K562 (cell line): ENCODE data around the gene ANO2. TPM values are rescaled to one million over a fixed set of nuclear protein-coding genes. Genes with fewer than 3 reads are reported as not detected.

ENCODE experiments used
- ATAC-seq: fragments of 200-7000 bp; cut with Tn5 transposase; 3 replicates; pipeline ENCODE4 v1.9.1; 2020; ENCODE audit warnings: moderate library complexity
- BruUV-seq: library from RNA; stranded (reverse); fragments of 400-500 nt; replicated peaks from 2 replicates; lab custom pipeline; 2021; lab: Mats Ljungman, UMichigan
- CTCF ChIA-PET: fragments of 300-600 bp; formaldehyde crosslinking; extraction: SDS; loops from one replicate; lab custom pipeline; 2021; ENCODE audit warnings: low intra/inter-chr PET ratio; lab: Yijun Ruan, JAX
- POLR2A ChIA-PET: fragments of 300-600, 350-650 bp; sonication (Branson Sonifier 250); formaldehyde crosslinking; extraction: SDS; loops from one replicate; lab custom pipeline; 2021; ENCODE audit warnings: antibody characterized with exemption, inconsistent platforms; lab: Yijun Ruan, JAX
- DNase-seq, 4 experiments: peaks; one replicate each; pipeline versions ENCODE4 v3.0.0 to v3.0.0-alpha.2; 2011 to 2018; ENCODE audit warnings: low spot score in 3 of 4, mixed read lengths in 3 of 4; ENCODE audit errors: extremely low read depth in 1 of 4
- FAIRE-seq: peaks from 2 replicates; lab custom pipeline; 2011; peaks lifted over from hg19 to GRCh38; lab: Jason Lieb, UNC
- H2AFZ ChIP-seq: 2 replicates; pipeline ENCODE4 v1.6.0; 2011; ENCODE audit warnings: low read depth, low read length, control low read depth, inconsistent platforms
- H3K27ac ChIP-seq: fragments of 200-600 bp; 3 replicates; pipeline ENCODE4 v1.8.0; 2011; ENCODE audit warnings: low read depth, mild to moderate bottlenecking, control low read depth, inconsistent platforms, low read length, moderate library complexity, mixed read lengths; ENCODE audit errors: extremely low read depth
- H3K27me3 ChIP-seq, 2 experiments: fragments of 300-600 bp in 1 of 2; 2 replicates in 1 of 2; 3 replicates in 1 of 2; pipeline versions ENCODE4 v1.6.0 to v1.8.0; 2011; ENCODE audit warnings: inconsistent platforms in 2 of 2, low read length in 2 of 2, mild to moderate bottlenecking in 1 of 2, mixed read lengths in 1 of 2, moderate library complexity in 1 of 2; ENCODE audit not compliant: control insufficient read depth in 2 of 2, insufficient read depth in 2 of 2
- H3K36me3 ChIP-seq: fragments of 300-600 bp; 3 replicates; pipeline ENCODE4 v1.8.0; 2011; ENCODE audit warnings: mild to moderate bottlenecking, low read length, inconsistent platforms; ENCODE audit not compliant: control insufficient read depth, insufficient read depth
- H3K4me1 ChIP-seq, 2 experiments: fragments of 200-600 bp in 1 of 2; replicated peaks in 1 of 2; 2 replicates in 1 of 2; 3 replicates in 1 of 2; pipeline versions ENCODE4 v1.5.1 to v1.8.0; 2011; ENCODE audit warnings: inconsistent platforms in 2 of 2, low read length in 2 of 2, mild to moderate bottlenecking in 1 of 2, mixed read lengths in 1 of 2, moderate library complexity in 1 of 2; ENCODE audit not compliant: control insufficient read depth in 2 of 2, insufficient read depth in 2 of 2
- H3K4me2 ChIP-seq: 2 replicates; pipeline ENCODE4 v1.6.1; 2011; ENCODE audit warnings: low read length, control low read depth, inconsistent platforms, mixed read lengths; ENCODE audit not compliant: insufficient read depth
- H3K4me3 ChIP-seq: fragments of 200-600 bp; sonication (generic), shearing (Covaris generic); 2 replicates; pipeline ENCODE4 v1.5.1; 2016; ENCODE audit warnings: control low read depth, inconsistent platforms
- H3K79me2 ChIP-seq: fragments of 200-600 bp; 3 replicates; pipeline ENCODE4 v1.8.0; 2011; ENCODE audit warnings: low read length, inconsistent platforms; ENCODE audit not compliant: control insufficient read depth, insufficient read depth
- H3K9ac ChIP-seq, 2 experiments: 2 replicates each; pipeline versions ENCODE4 v1.6.0 to v1.6.1; 2011; ENCODE audit warnings: low read depth in 2 of 2, low read length in 2 of 2, control low read depth in 1 of 2, inconsistent platforms in 1 of 2, mild to moderate bottlenecking in 1 of 2, mixed read lengths in 1 of 2; ENCODE audit not compliant: insufficient read depth in 1 of 2
- H3K9me1 ChIP-seq: one replicate; pipeline ENCODE4 v1.6.0; 2011; ENCODE audit warnings: inconsistent platforms, mild to moderate bottlenecking, low read length, moderate library complexity; ENCODE audit not compliant: control insufficient read depth, insufficient read depth
- H3K9me3 ChIP-seq: replicated peaks from 2 replicates; pipeline ENCODE4 v1.5.1; 2011; ENCODE audit warnings: low read depth, low read length, inconsistent platforms; ENCODE audit not compliant: control insufficient read depth, insufficient read depth
- H4K20me1 ChIP-seq: replicated peaks from 2 replicates; pipeline ENCODE4 v1.6.1; 2011; ENCODE audit warnings: low read length, inconsistent platforms, mixed read lengths; ENCODE audit not compliant: control insufficient read depth, insufficient read depth
- DPF2 ChIP-seq: fragments of 450-650 bp; IDR thresholded peaks from 2 replicates; pipeline ENCODE4 v1.6.1; 2016
- E2F3 ChIP-seq: fragments of 250-450 bp; sonication (Bioruptor Pico); IDR thresholded peaks from 2 replicates; pipeline ENCODE4 v1.4.0; 2020; ENCODE audit warnings: mild to moderate bottlenecking
- EHMT2 ChIP-seq: fragments of 450-650 bp; IDR thresholded peaks from 2 replicates; pipeline ENCODE4 v1.6.1; 2018; ENCODE audit warnings: antibody characterized with exemption
- NFRKB ChIP-seq: fragments of 450-650 bp; IDR thresholded peaks from 2 replicates; pipeline ENCODE4 v1.6.1; 2016; ENCODE audit warnings: low read depth
- PRMT5 ChIP-seq: sonication (generic); formaldehyde crosslinking; IDR thresholded peaks from 2 replicates; pipeline ENCODE4 v1.5.0; 2020; ENCODE audit warnings: missing genetic modification reagents
- SIRT6 ChIP-seq: IDR thresholded peaks from one replicate; pipeline ENCODE4 v1.6.1; 2012; ENCODE audit warnings: low read depth, mild to moderate bottlenecking, control low read depth, inconsistent platforms, low read length, moderate library complexity
- ZNF232 ChIP-seq: sonication (generic); formaldehyde crosslinking; IDR thresholded peaks from 2 replicates; pipeline ENCODE4 v1.8.0; 2022; ENCODE audit warnings: mild to moderate bottlenecking, missing genetic modification reagents
- WGBS: fragments of 100-300 bp; shearing (Covaris generic); methylation state at CpG from one replicate; pipeline ENCODE4 v1.1.6; 2016; ENCODE audit warnings: low coverage, mixed read lengths; ENCODE audit not compliant: insufficient coverage; ENCODE audit errors: missing lambda C conversion rate; 5-methylcytosine and 5-hydroxymethylcytosine counted together
- in situ Hi-C: fragments of 300-500 bp; cut with MboI; formaldehyde crosslinking; loops from 4 replicates; pipeline ENCODE4 v1.15.0; 2018; ENCODE audit warnings: inconsistent platforms, mixed read lengths
- intact Hi-C: fragments of 100-400 bp; cut with micrococcal nuclease; formaldehyde crosslinking; loops from 2 replicates; pipeline ENCODE4 v1.14.2; 2022
- polyA plus RNA-seq, 8 experiments: library from polyadenylated mRNA; depleted of rRNA in 4 of 8; stranded (reverse) in 5 of 8; unstranded in 3 of 8; fragments of >200 nt; fragmentation: Nextera tagmentation in 2 of 8; fragmentation: Illumina TruSeq in 1 of 8; extraction: Ambion mirVana in 2 of 8; extraction: Trizol in 1 of 8; gene quantifications; 2 replicates each; pipeline versions ENCODE4 v1.2.1 to v1.2.3, GENCODE V29; 2011 to 2014; ENCODE audit warnings: inconsistent platforms in 1 of 8, missing spikeins in 1 of 8
- total RNA-seq, 7 experiments: library from RNA; depleted of rRNA in 6 of 7; stranded (reverse); fragments of >200 nt in 6 of 7; fragmentation: Illumina TruSeq in 2 of 7; extraction: Trizol in 2 of 7; gene quantifications; 2 replicates each; pipeline versions ENCODE4 v1.2.1 to v1.2.3, GENCODE V29; 2011 to 2021; ENCODE audit warnings: low replicate concordance in 1 of 7
- TF ChIP-seq, protein P1 (sequence below), 2 experiments: fragments of 450-650 bp; IDR thresholded peaks; 2 replicates each; pipeline ENCODE4 v1.6.1; 2016; ENCODE audit warnings: mild to moderate bottlenecking in 2 of 2, borderline replicate concordance in 1 of 2, low read depth in 1 of 2, moderate library complexity in 1 of 2
- TF ChIP-seq, protein P2 (sequence below): fragments of 250-450 bp; sonication (Bioruptor Pico); IDR thresholded peaks from 2 replicates; pipeline ENCODE4 v1.5.0; 2021; ENCODE audit warnings: mild to moderate bottlenecking, borderline replicate concordance
- TF ChIP-seq, protein P3 (sequence below): sonication (generic); formaldehyde crosslinking; IDR thresholded peaks from 2 replicates; pipeline ENCODE4 v1.8.0; 2022; ENCODE audit warnings: mild to moderate bottlenecking, missing genetic modification reagents

The ANO2 gene
- total and polyA plus RNA-seq, 9 of the 15 experiments (the other 6 are each of a cell fraction or from before 2014, with no cell fraction given): 0.64 TPM; not detected in 8

DNA sequence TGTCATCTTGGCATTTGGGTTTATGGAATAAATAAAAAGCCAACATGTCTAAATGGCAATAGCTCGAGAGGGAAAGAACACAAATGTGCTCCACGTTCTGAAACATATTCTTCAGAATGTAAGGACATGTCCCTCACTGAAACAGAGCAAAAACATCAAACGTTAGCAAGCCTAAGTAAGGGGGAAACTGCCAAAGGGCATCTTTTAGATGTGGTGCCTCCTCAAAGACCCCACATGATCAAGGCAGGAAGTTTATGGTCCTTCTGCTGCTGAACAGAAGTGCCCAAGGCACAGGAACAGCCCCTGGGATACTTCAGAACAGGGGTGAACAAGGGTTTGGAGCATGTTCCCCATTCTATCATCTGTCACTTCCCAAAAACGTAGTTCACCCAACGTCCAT, 227.0 kb downstream of the ANO2 start:
- ChIA-PET CTCF (no interaction called here), POLR2A (interaction anchor here (1.0 to 2.3 kb wide), 2 partner anchors 9 to 17 kb away, joined by 3 to 6 read pairs; no protein-coding TSS in a partner anchor)
- Histone ChIP-seq H3K9me1 (no peaks in the 10 kb centered on the region), H3K4me1 (no peaks in the 10 kb centered on the region; a peak in 1 of 5 replicates), H3K9me3 (no peaks in the 10 kb centered on the region), H4K20me1 (no peaks in the 10 kb centered on the region), H3K9ac (no peak overlapping the region), H3K36me3 (no peaks in the 10 kb centered on the region), H3K4me2 (no peak overlapping the region), H3K27me3 (no peaks in the 10 kb centered on the region), H2AFZ (no peak overlapping the region), H3K4me3 (no peak overlapping the region), H3K27ac (no peak overlapping the region), H3K79me2 (no peaks in the 10 kb centered on the region)
- BruUV-seq: no TSS peak
- no peak for DNase-seq
- 12% methylated on average over 5 of the region's 5 CpGs for WGBS
- in situ Hi-C loops: no loop called here
- FAIRE-seq: no peak
- ATAC-seq: no peak
- intact Hi-C loops: no loop called here
- TF ChIP-seq, protein P1, sequence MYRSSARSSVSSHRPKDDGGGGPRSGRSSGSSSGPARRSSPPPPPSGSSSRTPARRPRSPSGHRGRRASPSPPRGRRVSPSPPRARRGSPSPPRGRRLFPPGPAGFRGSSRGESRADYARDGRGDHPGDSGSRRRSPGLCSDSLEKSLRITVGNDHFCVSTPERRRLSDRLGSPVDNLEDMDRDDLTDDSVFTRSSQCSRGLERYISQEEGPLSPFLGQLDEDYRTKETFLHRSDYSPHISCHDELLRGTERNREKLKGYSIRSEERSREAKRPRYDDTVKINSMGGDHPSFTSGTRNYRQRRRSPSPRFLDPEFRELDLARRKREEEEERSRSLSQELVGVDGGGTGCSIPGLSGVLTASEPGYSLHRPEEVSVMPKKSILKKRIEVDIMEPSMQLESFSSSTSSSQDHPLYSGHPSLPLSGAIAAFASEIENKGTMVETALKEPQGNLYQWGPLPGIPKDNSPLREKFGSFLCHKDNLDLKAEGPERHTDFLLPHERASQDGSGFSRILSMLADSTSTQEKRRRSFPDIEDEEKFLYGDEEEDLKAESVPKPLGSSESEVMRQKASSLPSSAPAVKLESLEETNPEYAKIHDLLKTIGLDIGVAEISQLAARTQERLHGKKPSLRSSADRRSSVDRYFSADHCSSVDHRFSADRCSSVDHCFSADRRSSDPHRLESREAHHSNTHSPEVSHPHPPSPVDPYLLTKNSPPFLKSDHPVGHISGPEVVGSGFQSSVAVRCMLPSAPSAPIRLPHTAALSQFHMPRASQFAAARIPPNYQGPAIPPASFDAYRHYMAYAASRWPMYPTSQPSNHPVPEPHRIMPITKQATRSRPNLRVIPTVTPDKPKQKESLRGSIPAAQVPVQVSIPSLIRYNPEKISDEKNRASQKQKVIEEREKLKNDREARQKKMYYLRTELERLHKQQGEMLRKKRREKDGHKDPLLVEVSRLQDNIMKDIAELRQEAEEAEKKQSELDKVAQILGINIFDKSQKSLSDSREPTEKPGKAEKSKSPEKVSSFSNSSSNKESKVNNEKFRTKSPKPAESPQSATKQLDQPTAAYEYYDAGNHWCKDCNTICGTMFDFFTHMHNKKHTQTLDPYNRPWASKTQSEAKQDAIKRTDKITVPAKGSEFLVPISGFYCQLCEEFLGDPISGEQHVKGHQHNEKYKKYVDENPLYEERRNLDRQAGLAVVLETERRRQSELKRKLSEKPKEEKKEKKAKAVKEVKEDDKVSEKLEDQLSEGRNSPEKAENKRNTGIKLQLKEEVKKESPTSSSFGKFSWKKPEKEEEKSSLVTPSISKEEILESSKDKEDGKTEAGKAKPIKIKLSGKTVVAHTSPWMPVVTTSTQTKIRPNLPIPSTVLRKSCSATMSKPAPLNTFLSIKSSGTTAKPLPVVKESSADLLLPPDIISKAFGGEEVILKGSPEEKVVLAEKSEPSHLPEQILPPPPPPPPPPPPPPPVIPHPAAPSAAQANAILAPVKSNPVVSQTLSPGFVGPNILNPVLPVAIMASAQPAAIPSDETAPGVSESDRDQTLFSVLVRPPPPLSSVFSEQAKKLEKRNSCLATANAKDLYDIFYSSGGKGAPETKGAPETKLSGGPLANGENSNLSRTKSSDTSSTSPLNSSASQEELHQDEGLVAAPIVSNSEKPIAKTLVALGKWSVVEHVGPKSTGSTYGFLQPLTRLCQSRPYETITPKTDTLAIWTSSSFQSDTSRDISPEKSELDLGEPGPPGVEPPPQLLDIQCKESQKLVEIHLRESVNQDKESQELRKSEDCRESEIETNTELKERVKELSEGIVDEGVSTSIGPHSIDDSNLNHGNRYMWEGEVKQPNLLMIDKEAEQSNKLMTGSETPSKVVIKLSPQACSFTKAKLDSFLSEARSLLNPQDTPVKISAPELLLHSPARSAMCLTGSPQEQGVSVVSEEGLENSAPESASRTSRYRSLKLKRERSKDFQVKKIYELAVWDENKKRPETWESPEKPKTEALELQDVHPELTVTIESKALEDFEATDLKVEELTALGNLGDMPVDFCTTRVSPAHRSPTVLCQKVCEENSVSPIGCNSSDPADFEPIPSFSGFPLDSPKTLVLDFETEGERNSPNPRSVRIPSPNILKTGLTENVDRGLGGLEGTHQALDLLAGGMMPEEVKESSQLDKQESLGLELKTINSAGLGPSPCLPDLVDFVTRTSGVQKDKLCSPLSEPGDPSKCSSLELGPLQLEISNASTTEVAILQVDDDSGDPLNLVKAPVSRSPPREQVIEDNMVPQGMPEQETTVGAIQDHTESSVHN (IDR thresholded peaks at IDR 0.05; ENCODE audit: borderline replicate concordance in 1 of 2, low read depth in 1 of 2): no peak
- TF ChIP-seq DPF2: no peak
- TF ChIP-seq ZNF232 (CRISPR knock-in tag): no peak
- TF ChIP-seq, protein P2, sequence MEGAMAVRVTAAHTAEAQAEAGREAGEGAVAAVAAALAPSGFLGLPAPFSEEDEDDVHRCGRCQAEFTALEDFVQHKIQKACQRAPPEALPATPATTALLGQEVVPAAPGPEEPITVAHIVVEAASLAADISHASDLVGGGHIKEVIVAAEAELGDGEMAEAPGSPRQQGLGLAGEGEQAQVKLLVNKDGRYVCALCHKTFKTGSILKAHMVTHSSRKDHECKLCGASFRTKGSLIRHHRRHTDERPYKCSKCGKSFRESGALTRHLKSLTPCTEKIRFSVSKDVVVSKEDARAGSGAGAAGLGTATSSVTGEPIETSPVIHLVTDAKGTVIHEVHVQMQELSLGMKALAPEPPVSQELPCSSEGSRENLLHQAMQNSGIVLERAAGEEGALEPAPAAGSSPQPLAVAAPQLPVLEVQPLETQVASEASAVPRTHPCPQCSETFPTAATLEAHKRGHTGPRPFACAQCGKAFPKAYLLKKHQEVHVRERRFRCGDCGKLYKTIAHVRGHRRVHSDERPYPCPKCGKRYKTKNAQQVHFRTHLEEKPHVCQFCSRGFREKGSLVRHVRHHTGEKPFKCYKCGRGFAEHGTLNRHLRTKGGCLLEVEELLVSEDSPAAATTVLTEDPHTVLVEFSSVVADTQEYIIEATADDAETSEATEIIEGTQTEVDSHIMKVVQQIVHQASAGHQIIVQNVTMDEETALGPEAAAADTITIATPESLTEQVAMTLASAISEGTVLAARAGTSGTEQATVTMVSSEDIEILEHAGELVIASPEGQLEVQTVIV (CRISPR knock-in tag): no peak
- no peak for TF ChIP-seq NFRKB
- TF ChIP-seq, protein P3, sequence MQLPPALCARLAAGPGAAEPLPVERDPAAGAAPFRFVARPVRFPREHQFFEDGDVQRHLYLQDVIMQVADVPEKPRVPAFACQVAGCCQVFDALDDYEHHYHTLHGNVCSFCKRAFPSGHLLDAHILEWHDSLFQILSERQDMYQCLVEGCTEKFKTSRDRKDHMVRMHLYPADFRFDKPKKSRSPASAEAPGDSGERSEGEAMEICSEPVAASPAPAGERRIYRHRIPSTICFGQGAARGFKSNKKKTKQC (CRISPR knock-in tag): no peak
- TF ChIP-seq SIRT6: no peak
- no peak for TF ChIP-seq E2F3 (CRISPR knock-in tag)
- no peak for TF ChIP-seq PRMT5 (CRISPR knock-in tag)
- TF ChIP-seq EHMT2: no peak
